ENCODE results near the gene AP4M1. TPM values are rescaled to one million over a fixed set of nuclear protein-coding genes. Genes with fewer than 3 reads are reported as not detected.

AP4M1 gene
- total RNA-seq, 4 donors from 2014 or later, result 16.5 to 86.0 (median 54.9) TPM

DNA sequence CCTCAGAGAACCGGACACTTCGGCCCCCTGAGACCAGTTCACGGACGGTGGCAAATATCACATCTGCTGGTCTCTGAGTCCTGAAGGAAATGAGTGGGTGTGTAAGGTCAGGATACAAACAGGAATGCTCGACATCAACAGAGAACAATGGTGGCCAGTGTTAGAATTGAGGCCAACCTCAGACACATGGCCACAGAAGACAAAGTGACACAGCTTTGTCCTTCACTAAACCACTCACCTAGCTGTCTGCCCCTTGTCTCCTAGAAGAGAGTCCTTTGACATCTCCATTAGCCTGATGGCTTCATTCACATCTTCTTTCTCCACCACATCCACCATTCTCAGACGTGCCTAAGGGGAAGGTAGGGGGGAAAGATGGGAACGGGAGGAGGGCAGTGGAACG is 8.4 kb upstream of the AP4M1 start:
- 71% methylated on average over 8 of the region's 8 CpGs; no CpG with 5 or more reads in 1 of the 2 donors for WGBS, 2 donors (ENCODE audit: low coverage in 1 of 2)
- TF ChIP-seq POLR2AphosphoS5 (IDR thresholded peaks at IDR 0.05) (no peak), EP300 (IDR thresholded peaks at IDR 0.05; ENCODE audit: low read depth) (no peak), POLR2A (IDR thresholded peaks at IDR 0.05) (no peak)
- TF ChIP-seq, protein P1, sequence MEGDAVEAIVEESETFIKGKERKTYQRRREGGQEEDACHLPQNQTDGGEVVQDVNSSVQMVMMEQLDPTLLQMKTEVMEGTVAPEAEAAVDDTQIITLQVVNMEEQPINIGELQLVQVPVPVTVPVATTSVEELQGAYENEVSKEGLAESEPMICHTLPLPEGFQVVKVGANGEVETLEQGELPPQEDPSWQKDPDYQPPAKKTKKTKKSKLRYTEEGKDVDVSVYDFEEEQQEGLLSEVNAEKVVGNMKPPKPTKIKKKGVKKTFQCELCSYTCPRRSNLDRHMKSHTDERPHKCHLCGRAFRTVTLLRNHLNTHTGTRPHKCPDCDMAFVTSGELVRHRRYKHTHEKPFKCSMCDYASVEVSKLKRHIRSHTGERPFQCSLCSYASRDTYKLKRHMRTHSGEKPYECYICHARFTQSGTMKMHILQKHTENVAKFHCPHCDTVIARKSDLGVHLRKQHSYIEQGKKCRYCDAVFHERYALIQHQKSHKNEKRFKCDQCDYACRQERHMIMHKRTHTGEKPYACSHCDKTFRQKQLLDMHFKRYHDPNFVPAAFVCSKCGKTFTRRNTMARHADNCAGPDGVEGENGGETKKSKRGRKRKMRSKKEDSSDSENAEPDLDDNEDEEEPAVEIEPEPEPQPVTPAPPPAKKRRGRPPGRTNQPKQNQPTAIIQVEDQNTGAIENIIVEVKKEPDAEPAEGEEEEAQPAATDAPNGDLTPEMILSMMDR (IDR thresholded peaks at IDR 0.05), result no peak
- H3K27ac ChIP-seq, result no peak overlapping the region
- no peaks in the 10 kb centered on the region for H3K9me3 ChIP-seq
- peaks cover 0 to 49% (median 21%) of the 10 kb centered on the region in 4 donors for H3K36me3 ChIP-seq
- in situ Hi-C loops (cut with MboI; ENCODE audit: low pct_ligation_motif_present in 1 of 4, low pct_unique_long_range_greater_than_20kb in 1 of 4, low sequenced_read_pairs in 3 of 4) (no loop called here), intact Hi-C loops (cut with DNase I; ENCODE audit: low total_unique reads) (no loop called here)
- peaks cover 8 to 16% (median 14%) of the 10 kb centered on the region in 4 donors for H3K4me1 ChIP-seq
- no peak for DNase-seq
- H3K4me3 ChIP-seq, result no peak overlapping the region
- no peaks in the 10 kb centered on the region for H3K27me3 ChIP-seq

DNA sequence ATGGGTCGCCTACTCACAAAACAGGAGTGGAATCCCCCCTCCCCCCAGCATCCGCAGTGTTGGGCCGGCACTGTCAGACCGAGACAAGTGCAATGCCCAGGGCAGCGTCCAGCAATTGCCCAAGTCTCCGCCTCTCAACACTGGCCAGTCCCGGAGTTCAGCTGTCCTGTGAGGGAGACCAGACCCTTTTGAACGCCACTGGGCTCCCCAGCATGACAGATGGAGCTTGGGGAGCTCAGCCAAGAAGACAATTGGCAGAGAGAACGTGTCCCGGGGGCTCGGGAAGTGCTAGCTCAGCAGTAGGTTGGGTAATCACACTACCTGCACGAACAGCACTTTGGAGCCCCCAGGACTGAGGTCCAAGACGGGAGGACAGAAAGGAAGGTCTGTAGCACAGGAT is 7.9 kb upstream of the AP4M1 start:
- no peak for DNase-seq
- in situ Hi-C loops (cut with MboI; ENCODE audit: low pct_ligation_motif_present in 1 of 4, low pct_unique_long_range_greater_than_20kb in 1 of 4, low sequenced_read_pairs in 3 of 4) (no loop called here), intact Hi-C loops (cut with DNase I; ENCODE audit: low total_unique reads) (no loop called here)
- Histone ChIP-seq H3K27ac (peak overlapping the region in 1 of 4 donors; percentile 11), H3K4me3 (no peak overlapping the region), H3K9me3 (no peaks in the 10 kb centered on the region), H3K4me1 (peaks cover 4 to 12% (median 10%) of the 10 kb centered on the region in 4 donors), H3K27me3 (no peaks in the 10 kb centered on the region), H3K36me3 (peaks cover 0 to 53% (median 23%) of the 10 kb centered on the region in 4 donors)
- 63 to 70% methylated on average over 4 to 13 of the region's 13 CpGs for WGBS, 2 donors (ENCODE audit: low coverage in 1 of 2)
- TF ChIP-seq POLR2AphosphoS5 (IDR thresholded peaks at IDR 0.05) (no peak), POLR2A (IDR thresholded peaks at IDR 0.05) (no peak), EP300 (IDR thresholded peaks at IDR 0.05; ENCODE audit: low read depth) (no peak)
- TF ChIP-seq, protein P1 (IDR thresholded peaks at IDR 0.05), result no peak

DNA sequence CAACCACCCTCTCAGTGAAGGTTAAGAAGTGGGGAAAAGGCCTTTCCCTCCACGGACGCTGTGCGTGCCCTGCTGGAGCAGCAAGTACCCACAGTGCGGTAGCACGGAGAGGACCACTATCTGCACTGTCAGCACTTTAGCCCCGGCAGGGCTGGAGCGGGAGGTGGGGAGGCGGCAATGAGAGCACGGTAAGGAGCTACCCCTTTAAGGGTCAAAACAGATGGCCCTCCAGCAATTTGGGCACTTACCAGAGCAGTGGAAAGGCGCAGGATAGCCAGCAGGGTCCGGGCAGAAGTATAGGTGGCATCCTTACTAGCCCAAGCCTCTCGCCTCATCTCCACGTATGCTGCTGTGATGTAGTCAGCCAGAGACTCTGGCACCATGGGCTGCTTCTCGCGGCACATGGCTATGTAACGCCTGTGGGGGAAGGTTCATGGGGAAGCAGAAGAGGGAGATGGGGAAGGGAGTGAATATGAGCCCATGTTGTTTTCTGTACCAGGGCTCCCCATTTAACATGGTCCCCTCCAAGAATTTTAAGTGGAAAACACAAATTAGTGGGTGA is 7.4 kb upstream of the AP4M1 start:
- no peak overlapping the region for H3K4me3 ChIP-seq
- 86 to 87% methylated on average over 3 to 16 of the region's 16 CpGs for WGBS, 2 donors (ENCODE audit: low coverage in 1 of 2)
- peak overlapping the region in 1 of 4 donors; percentile 11 for H3K27ac ChIP-seq
- DNase-seq, result no peak
- no peaks in the 10 kb centered on the region for H3K27me3 ChIP-seq
- H3K36me3 ChIP-seq, result peaks cover 0 to 58% (median 25%) of the 10 kb centered on the region in 4 donors
- H3K9me3 ChIP-seq, result no peaks in the 10 kb centered on the region
- TF ChIP-seq EP300 (IDR thresholded peaks at IDR 0.05; ENCODE audit: low read depth) (no peak), POLR2A (IDR thresholded peaks at IDR 0.05) (no peak)
- peaks cover 4 to 16% (median 8%) of the 10 kb centered on the region in 4 donors for H3K4me1 ChIP-seq
- in situ Hi-C loops (cut with MboI; ENCODE audit: low pct_ligation_motif_present in 1 of 4, low pct_unique_long_range_greater_than_20kb in 1 of 4, low sequenced_read_pairs in 3 of 4), result no loop called here
- intact Hi-C loops (cut with DNase I; ENCODE audit: low total_unique reads), result no loop called here

DNA sequence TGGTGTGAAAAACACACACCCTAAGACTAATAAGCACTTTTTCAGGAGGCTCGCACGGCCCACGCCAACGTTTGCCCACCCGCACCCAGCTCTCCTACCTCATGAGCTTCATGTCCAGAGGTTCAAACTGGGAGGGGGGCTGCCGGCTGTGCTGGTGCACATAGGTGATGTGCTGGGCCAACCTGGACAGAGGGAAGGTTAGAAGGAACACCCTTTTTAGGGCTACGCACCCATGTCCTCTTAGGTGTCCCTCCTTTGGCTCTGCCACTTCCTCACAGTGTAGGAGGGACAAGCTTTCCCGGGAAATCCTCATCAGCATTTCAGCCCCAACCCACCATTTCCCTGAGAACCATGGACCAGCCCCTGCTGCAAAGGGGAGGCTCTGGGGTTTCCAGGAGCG is 6.2 kb upstream of the AP4M1 start:
- no peak for DNase-seq
- 71 to 82% methylated on average over 3 to 9 of the region's 9 CpGs for WGBS, 2 donors (ENCODE audit: low coverage in 1 of 2)
- no peak for TF ChIP-seq POLR2AphosphoS5 (IDR thresholded peaks at IDR 0.05)
- TF ChIP-seq, protein P1 (IDR thresholded peaks at IDR 0.05), result no peak
- no peaks in the 10 kb centered on the region for H3K9me3 ChIP-seq
- in situ Hi-C loops (cut with MboI; ENCODE audit: low pct_ligation_motif_present in 1 of 4, low pct_unique_long_range_greater_than_20kb in 1 of 4, low sequenced_read_pairs in 3 of 4), result no loop called here
- H3K27me3 ChIP-seq, result no peaks in the 10 kb centered on the region
- H3K36me3 ChIP-seq, result peaks cover 0 to 64% (median 26%) of the 10 kb centered on the region in 4 donors
- peaks cover 5 to 18% (median 9%) of the 10 kb centered on the region in 4 donors for H3K4me1 ChIP-seq
- intact Hi-C loops (cut with DNase I; ENCODE audit: low total_unique reads), result no loop called here
- no peak overlapping the region for H3K27ac ChIP-seq
- H3K4me3 ChIP-seq, result no peak overlapping the region

DNA sequence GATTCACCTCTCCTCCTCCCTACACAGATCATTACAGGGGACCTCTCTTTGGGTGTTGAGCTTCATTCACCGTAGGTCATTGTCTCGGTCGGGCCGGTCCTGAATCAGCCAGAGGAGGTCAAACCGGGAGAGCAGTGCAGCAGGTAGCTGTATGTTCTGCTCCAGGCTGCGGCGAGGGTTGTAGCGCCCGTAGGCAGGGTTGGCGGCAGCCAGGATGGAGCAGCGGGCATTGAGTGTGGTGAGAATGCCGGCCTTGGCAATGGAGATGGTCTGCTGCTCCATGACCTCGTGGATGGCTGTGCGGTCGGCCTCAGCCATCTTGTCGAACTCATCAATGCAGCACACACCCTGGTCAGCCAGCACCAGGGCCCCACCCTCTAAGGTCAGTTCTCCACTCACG is 5.7 kb upstream of the AP4M1 start:
- Histone ChIP-seq H3K4me1 (peaks cover 5 to 18% (median 9%) of the 10 kb centered on the region in 4 donors), H3K27ac (no peak overlapping the region), H3K36me3 (peaks cover 0 to 64% (median 26%) of the 10 kb centered on the region in 4 donors), H3K9me3 (no peaks in the 10 kb centered on the region), H3K27me3 (no peaks in the 10 kb centered on the region), H3K4me3 (no peak overlapping the region)
- in situ Hi-C loops (cut with MboI; ENCODE audit: low pct_ligation_motif_present in 1 of 4, low pct_unique_long_range_greater_than_20kb in 1 of 4, low sequenced_read_pairs in 3 of 4), result no loop called here
- intact Hi-C loops (cut with DNase I; ENCODE audit: low total_unique reads), result no loop called here
- TF ChIP-seq POLR2A (IDR thresholded peaks at IDR 0.05), result no peak
- TF ChIP-seq, protein P1 (IDR thresholded peaks at IDR 0.05), result no peak
- no peak for TF ChIP-seq POLR2AphosphoS5 (IDR thresholded peaks at IDR 0.05)
- no peak for TF ChIP-seq EP300 (IDR thresholded peaks at IDR 0.05; ENCODE audit: low read depth)
- 92% methylated on average over 17 of the region's 17 CpGs; no CpG with 5 or more reads in 1 of the 2 donors for WGBS, 2 donors (ENCODE audit: low coverage in 1 of 2)
- no peak for DNase-seq
